ENCODE results near the gene LRCOL1. TPM values are rescaled to one million over a fixed set of nuclear protein-coding genes. Genes with fewer than 3 reads are reported as not detected.

Gene LRCOL1
- total and polyA plus RNA-seq, 2 experiments from 2014 or later = 1.7 TPM; not detected in 1

DNA sequence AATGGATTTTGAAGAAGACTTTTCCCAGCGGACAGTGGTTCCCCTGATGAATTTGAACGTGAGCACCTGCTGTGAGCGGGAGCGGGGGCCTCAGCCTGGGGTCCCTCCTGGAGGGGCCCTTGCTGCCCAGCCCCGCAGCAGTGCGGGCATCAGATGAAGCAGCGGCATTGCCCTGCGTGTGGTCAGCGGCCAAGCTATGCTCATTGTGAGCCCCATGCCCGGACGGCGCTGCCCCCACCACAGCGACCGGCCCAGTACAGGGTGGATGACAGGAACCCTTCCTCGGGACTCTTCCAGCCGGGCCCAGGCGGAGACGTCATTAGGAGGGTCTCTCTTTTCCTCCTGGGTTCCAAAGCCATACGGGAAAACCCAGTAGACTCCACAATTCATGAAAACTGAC lies 3.5 kb downstream of the LRCOL1 start:
- H3K27ac Mint-ChIP-seq = no peak overlapping the region
- no peak overlapping the region for H3K27ac ChIP-seq (ENCODE audit: low read depth)
- H3K4me3 Mint-ChIP-seq = no peak overlapping the region
- H3K4me1 Mint-ChIP-seq = peaks cover 7% of the 10 kb centered on the region
- peaks cover 75% of the 10 kb centered on the region for H3K27me3 Mint-ChIP-seq (ENCODE audit: insufficient read depth, low read depth, poor library complexity)
- peaks cover 12% of the 10 kb centered on the region; the same call in 2 of the 3 replicates for H3K9me3 Mint-ChIP-seq
- no peaks in the 10 kb centered on the region for H4K20me1 ChIP-seq (replicated peaks; ENCODE audit: insufficient read depth)
- no peaks in the 10 kb centered on the region for H3K36me3 Mint-ChIP-seq (ENCODE audit: low read depth)
- H3K4me3 ChIP-seq = no peak overlapping the region
- no peaks in the 10 kb centered on the region for H3K4me1 ChIP-seq (ENCODE audit: insufficient read depth)
- no peak for TF ChIP-seq ZNF114 (CRISPR knock-in tag; IDR thresholded peaks at IDR 0.05)
- TF ChIP-seq STAT1 (IDR thresholded peaks at IDR 0.05; ENCODE audit: unreplicated experiment) = no peak
- no peak for TF ChIP-seq POLR2AphosphoS5 (IDR thresholded peaks at IDR 0.05; ENCODE audit: low read depth)
- no peak for TF ChIP-seq NANOG (IDR thresholded peaks at IDR 0.05; ENCODE audit: borderline replicate concordance)
- TF ChIP-seq ZNF331 (CRISPR knock-in tag; IDR thresholded peaks at IDR 0.05; ENCODE audit: low read depth) = no peak
- TF ChIP-seq, protein P1, sequence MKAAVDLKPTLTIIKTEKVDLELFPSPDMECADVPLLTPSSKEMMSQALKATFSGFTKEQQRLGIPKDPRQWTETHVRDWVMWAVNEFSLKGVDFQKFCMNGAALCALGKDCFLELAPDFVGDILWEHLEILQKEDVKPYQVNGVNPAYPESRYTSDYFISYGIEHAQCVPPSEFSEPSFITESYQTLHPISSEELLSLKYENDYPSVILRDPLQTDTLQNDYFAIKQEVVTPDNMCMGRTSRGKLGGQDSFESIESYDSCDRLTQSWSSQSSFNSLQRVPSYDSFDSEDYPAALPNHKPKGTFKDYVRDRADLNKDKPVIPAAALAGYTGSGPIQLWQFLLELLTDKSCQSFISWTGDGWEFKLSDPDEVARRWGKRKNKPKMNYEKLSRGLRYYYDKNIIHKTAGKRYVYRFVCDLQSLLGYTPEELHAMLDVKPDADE (IDR thresholded peaks at IDR 0.05) = no peak
- TF ChIP-seq, protein P2, sequence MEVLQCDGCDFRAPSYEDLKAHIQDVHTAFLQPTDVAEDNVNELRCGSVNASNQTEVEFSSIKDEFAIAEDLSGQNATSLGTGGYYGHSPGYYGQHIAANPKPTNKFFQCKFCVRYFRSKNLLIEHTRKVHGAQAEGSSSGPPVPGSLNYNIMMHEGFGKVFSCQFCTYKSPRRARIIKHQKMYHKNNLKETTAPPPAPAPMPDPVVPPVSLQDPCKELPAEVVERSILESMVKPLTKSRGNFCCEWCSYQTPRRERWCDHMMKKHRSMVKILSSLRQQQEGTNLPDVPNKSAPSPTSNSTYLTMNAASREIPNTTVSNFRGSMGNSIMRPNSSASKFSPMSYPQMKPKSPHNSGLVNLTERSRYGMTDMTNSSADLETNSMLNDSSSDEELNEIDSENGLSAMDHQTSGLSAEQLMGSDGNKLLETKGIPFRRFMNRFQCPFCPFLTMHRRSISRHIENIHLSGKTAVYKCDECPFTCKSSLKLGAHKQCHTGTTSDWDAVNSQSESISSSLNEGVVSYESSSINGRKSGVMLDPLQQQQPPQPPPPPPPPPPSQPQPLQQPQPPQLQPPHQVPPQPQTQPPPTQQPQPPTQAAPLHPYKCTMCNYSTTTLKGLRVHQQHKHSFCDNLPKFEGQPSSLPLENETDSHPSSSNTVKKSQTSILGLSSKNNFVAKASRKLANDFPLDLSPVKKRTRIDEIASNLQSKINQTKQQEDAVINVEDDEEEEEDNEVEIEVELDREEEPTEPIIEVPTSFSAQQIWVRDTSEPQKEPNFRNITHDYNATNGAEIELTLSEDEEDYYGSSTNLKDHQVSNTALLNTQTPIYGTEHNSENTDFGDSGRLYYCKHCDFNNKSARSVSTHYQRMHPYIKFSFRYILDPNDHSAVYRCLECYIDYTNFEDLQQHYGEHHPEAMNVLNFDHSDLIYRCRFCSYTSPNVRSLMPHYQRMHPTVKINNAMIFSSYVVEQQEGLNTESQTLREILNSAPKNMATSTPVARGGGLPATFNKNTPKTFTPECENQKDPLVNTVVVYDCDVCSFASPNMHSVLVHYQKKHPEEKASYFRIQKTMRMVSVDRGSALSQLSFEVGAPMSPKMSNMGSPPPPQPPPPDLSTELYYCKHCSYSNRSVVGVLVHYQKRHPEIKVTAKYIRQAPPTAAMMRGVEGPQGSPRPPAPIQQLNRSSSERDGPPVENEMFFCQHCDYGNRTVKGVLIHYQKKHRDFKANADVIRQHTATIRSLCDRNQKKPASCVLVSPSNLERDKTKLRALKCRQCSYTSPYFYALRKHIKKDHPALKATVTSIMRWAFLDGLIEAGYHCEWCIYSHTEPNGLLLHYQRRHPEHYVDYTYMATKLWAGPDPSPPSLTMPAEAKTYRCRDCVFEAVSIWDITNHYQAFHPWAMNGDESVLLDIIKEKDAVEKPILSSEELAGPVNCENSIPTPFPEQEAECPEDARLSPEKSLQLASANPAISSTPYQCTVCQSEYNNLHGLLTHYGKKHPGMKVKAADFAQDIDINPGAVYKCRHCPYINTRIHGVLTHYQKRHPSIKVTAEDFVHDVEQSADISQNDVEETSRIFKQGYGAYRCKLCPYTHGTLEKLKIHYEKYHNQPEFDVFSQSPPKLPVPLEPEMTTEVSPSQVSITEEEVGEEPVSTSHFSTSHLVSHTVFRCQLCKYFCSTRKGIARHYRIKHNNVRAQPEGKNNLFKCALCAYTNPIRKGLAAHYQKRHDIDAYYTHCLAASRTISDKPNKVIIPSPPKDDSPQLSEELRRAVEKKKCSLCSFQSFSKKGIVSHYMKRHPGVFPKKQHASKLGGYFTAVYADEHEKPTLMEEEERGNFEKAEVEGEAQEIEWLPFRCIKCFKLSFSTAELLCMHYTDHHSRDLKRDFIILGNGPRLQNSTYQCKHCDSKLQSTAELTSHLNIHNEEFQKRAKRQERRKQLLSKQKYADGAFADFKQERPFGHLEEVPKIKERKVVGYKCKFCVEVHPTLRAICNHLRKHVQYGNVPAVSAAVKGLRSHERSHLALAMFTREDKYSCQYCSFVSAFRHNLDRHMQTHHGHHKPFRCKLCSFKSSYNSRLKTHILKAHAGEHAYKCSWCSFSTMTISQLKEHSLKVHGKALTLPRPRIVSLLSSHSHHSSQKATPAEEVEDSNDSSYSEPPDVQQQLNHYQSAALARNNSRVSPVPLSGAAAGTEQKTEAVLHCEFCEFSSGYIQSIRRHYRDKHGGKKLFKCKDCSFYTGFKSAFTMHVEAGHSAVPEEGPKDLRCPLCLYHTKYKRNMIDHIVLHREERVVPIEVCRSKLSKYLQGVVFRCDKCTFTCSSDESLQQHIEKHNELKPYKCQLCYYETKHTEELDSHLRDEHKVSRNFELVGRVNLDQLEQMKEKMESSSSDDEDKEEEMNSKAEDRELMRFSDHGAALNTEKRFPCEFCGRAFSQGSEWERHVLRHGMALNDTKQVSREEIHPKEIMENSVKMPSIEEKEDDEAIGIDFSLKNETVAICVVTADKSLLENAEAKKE (CRISPR knock-in tag; IDR thresholded peaks at IDR 0.05) = no peak
- TF ChIP-seq, protein P3, sequence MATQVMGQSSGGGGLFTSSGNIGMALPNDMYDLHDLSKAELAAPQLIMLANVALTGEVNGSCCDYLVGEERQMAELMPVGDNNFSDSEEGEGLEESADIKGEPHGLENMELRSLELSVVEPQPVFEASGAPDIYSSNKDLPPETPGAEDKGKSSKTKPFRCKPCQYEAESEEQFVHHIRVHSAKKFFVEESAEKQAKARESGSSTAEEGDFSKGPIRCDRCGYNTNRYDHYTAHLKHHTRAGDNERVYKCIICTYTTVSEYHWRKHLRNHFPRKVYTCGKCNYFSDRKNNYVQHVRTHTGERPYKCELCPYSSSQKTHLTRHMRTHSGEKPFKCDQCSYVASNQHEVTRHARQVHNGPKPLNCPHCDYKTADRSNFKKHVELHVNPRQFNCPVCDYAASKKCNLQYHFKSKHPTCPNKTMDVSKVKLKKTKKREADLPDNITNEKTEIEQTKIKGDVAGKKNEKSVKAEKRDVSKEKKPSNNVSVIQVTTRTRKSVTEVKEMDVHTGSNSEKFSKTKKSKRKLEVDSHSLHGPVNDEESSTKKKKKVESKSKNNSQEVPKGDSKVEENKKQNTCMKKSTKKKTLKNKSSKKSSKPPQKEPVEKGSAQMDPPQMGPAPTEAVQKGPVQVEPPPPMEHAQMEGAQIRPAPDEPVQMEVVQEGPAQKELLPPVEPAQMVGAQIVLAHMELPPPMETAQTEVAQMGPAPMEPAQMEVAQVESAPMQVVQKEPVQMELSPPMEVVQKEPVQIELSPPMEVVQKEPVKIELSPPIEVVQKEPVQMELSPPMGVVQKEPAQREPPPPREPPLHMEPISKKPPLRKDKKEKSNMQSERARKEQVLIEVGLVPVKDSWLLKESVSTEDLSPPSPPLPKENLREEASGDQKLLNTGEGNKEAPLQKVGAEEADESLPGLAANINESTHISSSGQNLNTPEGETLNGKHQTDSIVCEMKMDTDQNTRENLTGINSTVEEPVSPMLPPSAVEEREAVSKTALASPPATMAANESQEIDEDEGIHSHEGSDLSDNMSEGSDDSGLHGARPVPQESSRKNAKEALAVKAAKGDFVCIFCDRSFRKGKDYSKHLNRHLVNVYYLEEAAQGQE (IDR thresholded peaks at IDR 0.05; ENCODE audit: unreplicated experiment) = no peak
- no peak for TF ChIP-seq JUNB (IDR thresholded peaks at IDR 0.05; ENCODE audit: unreplicated experiment)
- TF ChIP-seq CREB1 (CRISPR knock-in tag; IDR thresholded peaks at IDR 0.05; ENCODE audit: low read depth) = no peak
- TF ChIP-seq EZH2phosphoT487 (IDR thresholded peaks at IDR 0.05; ENCODE audit: unreplicated experiment) = no peak
- TF ChIP-seq, protein P4, sequence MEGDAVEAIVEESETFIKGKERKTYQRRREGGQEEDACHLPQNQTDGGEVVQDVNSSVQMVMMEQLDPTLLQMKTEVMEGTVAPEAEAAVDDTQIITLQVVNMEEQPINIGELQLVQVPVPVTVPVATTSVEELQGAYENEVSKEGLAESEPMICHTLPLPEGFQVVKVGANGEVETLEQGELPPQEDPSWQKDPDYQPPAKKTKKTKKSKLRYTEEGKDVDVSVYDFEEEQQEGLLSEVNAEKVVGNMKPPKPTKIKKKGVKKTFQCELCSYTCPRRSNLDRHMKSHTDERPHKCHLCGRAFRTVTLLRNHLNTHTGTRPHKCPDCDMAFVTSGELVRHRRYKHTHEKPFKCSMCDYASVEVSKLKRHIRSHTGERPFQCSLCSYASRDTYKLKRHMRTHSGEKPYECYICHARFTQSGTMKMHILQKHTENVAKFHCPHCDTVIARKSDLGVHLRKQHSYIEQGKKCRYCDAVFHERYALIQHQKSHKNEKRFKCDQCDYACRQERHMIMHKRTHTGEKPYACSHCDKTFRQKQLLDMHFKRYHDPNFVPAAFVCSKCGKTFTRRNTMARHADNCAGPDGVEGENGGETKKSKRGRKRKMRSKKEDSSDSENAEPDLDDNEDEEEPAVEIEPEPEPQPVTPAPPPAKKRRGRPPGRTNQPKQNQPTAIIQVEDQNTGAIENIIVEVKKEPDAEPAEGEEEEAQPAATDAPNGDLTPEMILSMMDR (conservative IDR thresholded peaks at IDR 0.05; ENCODE audit: low read depth in 2 of 2) = no peak
- no peak for TF ChIP-seq EZH2 (IDR thresholded peaks at IDR 0.05; ENCODE audit: low read depth, unreplicated experiment)
- no peaks in the 10 kb centered on the region for H3K79me2 ChIP-seq (replicated peaks; ENCODE audit: insufficient read depth)
- no peaks in the 10 kb centered on the region for H3K36me3 ChIP-seq (ENCODE audit: insufficient read depth)
- H2AFZ ChIP-seq = no peak overlapping the region
- H3K27me3 ChIP-seq (ENCODE audit: insufficient read depth) = peaks cover 77% of the 10 kb centered on the region
- no peak for DNase-seq (ENCODE audit: low spot score)
- H3K9me2 ChIP-seq (ENCODE audit: insufficient read depth) = no peaks in the 10 kb centered on the region
- no peak overlapping the region for H3K4me2 ChIP-seq
- 0 out of 2 replicates have a peak, but pooled peaks cover 4% of the 10 kb centered on the region for H3F3A ChIP-seq (replicated peaks; ENCODE audit: low read depth)
- no peak for ATAC-seq
